Measurements from ENCODE around the gene LARP4. TPM values are rescaled to one million over a fixed set of nuclear protein-coding genes. Genes with fewer than 3 reads are reported as not detected.
"Not testable (repeated sequence)": the region's sequence is repeated elsewhere in the genome, so short reads cannot be mapped to it uniquely, and the experiment has no call there.

Gene LARP4
- total RNA-seq, 1 donor from 2014 or later: 62.2 TPM

DNA sequence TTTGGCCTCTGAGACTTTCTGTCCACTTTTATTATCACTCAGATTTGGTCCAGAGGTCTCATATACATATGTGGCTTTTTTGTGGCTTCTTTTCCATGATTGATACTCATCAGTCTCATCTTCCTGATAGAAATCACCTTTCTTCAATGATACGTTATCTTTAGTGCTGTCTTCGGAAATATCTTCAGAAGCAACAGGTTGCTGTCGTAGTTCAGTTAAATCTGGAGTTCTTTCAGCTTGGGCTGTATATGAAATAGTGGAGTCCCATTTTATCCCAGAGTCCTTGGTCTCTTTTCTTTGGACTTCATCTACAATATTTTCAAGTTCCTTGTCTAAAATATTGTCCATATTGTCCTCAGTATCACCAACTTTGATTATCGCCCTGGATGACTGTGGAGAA, 45.3 kb upstream of the LARP4 start:
- peaks cover 15% of the 10 kb centered on the region for H3K4me1 ChIP-seq
- no peaks in the 10 kb centered on the region for H3K36me3 ChIP-seq
- H3K27me3 ChIP-seq (ENCODE audit: low read depth): no peaks in the 10 kb centered on the region
- TF ChIP-seq, protein P1, sequence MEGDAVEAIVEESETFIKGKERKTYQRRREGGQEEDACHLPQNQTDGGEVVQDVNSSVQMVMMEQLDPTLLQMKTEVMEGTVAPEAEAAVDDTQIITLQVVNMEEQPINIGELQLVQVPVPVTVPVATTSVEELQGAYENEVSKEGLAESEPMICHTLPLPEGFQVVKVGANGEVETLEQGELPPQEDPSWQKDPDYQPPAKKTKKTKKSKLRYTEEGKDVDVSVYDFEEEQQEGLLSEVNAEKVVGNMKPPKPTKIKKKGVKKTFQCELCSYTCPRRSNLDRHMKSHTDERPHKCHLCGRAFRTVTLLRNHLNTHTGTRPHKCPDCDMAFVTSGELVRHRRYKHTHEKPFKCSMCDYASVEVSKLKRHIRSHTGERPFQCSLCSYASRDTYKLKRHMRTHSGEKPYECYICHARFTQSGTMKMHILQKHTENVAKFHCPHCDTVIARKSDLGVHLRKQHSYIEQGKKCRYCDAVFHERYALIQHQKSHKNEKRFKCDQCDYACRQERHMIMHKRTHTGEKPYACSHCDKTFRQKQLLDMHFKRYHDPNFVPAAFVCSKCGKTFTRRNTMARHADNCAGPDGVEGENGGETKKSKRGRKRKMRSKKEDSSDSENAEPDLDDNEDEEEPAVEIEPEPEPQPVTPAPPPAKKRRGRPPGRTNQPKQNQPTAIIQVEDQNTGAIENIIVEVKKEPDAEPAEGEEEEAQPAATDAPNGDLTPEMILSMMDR (IDR thresholded peaks at IDR 0.05): no peak
- ATAC-seq: no peak
- no peak for DNase-seq
- intact Hi-C loops (cut with DNase I): no loop called here
- no peaks in the 10 kb centered on the region for H3K9me3 ChIP-seq
- H3K27ac ChIP-seq: no peak overlapping the region
- H3K4me3 ChIP-seq: no peak overlapping the region

DNA sequence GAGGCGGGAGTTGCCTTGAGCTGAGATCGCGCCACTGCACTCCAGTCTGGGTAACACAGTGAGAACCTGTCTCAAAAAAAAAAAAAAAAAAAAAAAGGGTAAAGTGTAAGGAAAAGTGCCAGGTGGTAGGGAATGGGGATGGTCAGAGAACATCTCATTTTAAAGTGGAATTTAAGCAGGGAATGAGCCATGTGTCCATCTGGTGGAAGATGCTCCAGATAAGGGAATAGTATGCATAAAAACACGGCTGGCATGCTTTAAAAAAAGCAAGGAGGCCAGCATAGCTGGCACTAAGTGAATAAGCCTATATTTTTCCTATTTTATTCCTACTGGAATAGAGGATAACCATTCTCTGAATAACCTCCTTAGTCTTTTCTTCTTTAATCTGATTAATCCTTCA, 38.0 kb upstream of the LARP4 start:
- Histone ChIP-seq H3K27me3 (ENCODE audit: low read depth) (no peaks in the 10 kb centered on the region), H3K9me3 (no peaks in the 10 kb centered on the region), H3K27ac (no peak overlapping the region), H3K4me1 (no peaks in the 10 kb centered on the region), H3K36me3 (no peaks in the 10 kb centered on the region), H3K4me3 (no peak overlapping the region)
- no peak for DNase-seq
- intact Hi-C loops (cut with DNase I): no loop called here
- TF ChIP-seq, protein P1 (IDR thresholded peaks at IDR 0.05): no peak
- ATAC-seq: no peak

DNA sequence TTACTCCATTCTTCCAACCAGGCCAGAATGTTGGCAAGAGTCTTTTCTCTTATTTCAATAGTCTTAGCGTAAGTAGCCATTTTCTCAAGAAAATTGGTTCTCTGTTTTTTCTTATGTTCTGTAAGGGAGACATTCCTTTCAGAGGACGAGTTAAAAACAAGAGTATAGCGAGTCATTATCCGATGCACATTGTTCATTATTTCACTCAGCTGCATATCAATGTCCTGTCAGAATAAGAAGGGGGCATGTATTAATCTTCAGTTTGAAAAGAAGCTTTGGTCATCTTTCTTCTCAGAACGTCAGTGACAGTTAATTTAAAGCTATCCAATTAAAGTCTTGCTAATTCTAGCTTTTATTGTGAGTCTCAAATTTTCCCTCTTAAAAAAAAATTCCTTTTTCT, 37.5 kb upstream of the LARP4 start:
- no peak for DNase-seq
- no peak overlapping the region for H3K4me3 ChIP-seq
- intact Hi-C loops (cut with DNase I): no loop called here
- TF ChIP-seq, protein P1 (IDR thresholded peaks at IDR 0.05): no peak
- no peaks in the 10 kb centered on the region for H3K27me3 ChIP-seq (ENCODE audit: low read depth)
- no peaks in the 10 kb centered on the region for H3K36me3 ChIP-seq
- H3K9me3 ChIP-seq: no peaks in the 10 kb centered on the region
- no peaks in the 10 kb centered on the region for H3K4me1 ChIP-seq
- no peak overlapping the region for H3K27ac ChIP-seq
- no peak for ATAC-seq

DNA sequence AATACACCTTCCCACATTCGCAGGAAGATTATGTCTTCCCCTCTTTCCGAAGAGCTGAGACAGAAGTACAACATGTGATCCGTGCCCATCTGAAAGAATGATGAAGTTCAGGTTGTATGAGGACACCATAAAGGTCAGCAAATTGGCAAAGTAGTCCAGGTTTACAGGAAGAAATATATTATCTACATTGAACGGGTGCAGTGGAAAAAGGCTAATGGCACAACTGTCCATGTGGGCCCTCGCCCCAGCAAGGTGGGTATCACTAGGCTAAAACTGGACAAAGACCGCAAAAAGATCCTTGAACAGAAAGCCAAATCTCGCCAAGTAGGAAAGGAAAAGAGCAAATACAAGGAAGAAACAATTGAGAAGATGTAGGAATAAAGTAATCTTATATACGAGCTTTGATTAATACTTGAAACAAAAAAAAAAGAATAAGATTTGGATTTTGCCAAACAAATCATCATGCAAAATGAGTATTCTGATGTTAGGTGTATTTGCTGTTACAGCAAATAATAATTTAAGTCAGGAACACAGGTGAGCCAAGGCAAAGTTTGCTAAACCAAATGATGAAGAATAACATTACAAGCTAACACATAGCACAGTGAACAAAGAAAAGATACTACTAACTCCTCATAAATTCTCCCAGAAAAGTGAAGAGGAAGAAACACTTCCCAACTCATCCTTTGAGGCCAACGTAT, 34.8 kb upstream of the LARP4 start:
- intact Hi-C loops (cut with DNase I): no loop called here
- Histone ChIP-seq H3K4me3 (no peak overlapping the region), H3K9me3 (no peaks in the 10 kb centered on the region), H3K27ac (no peak overlapping the region), H3K4me1 (no peaks in the 10 kb centered on the region), H3K36me3 (no peaks in the 10 kb centered on the region), H3K27me3 (ENCODE audit: low read depth) (no peaks in the 10 kb centered on the region)
- DNase-seq: no peak
- TF ChIP-seq, protein P1 (IDR thresholded peaks at IDR 0.05): no peak
- ATAC-seq: no peak

DNA sequence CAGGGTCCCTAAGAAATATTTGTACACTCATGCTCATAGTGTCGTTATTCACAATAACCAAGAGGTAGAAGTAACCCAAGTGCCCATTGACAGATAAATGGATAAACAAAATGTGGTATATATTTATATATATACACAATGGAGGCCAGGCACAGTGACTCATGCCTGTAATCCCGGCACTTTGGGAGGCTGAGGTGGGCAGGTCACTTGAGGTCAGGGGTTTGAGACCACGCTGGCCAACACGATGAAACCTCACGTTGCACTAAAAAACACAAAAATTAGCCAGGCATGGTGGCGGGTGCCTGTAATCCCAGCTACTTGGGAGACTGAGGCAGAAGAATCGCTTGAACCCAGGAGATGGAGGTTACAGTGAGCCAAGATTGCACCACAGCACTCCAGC, 30.0 kb upstream of the LARP4 start:
- intact Hi-C loops (cut with DNase I); H3K9me3 ChIP-seq; H3K36me3 ChIP-seq; H3K4me1 ChIP-seq; H3K27ac ChIP-seq; H3K4me3 ChIP-seq; H3K27me3 ChIP-seq (ENCODE audit: low read depth); ATAC-seq; DNase-seq: not testable (repeated sequence)

DNA sequence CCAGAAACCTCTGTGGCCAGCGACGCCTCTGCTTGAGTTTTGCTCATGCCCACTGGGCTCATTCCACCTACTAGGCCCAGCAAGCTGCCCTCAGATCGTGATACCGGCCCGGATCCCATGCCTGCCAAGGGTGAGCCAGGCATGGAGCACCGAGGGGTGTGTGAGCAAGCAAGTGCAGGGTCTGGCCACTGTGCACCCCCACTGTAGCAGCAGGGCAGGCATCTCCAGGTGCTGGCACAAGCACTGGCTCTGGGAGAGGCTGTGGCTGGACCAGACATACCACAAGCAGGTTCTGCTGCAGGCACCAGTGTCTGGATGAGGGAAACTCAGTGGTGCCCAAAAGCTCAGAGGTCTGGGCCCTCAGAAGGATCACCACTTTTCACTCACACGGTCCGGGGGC, 24.9 kb upstream of the LARP4 start:
- TF ChIP-seq, protein P1 (IDR thresholded peaks at IDR 0.05): no peak
- no peaks in the 10 kb centered on the region for H3K27me3 ChIP-seq (ENCODE audit: low read depth)

More for the DNA sequence above, 24.9 kb upstream of the LARP4 start:
- DNase-seq (no peak), ATAC-seq (no peak)
- Histone ChIP-seq H3K4me1 (no peaks in the 10 kb centered on the region), H3K4me3 (no peak overlapping the region), H3K27ac (no peak overlapping the region), H3K36me3 (no peaks in the 10 kb centered on the region), H3K9me3 (no peaks in the 10 kb centered on the region)
- intact Hi-C loops (cut with DNase I): no loop called here
